Colon (tissue), 2 donors: Measurements from ENCODE around the gene NUCKS1.

Source experiments
- FAIRE-seq: peaks from 2 replicates; lab custom pipeline; 2012; peaks lifted over from hg19 to GRCh38; lab: Jason Lieb, UNC
- donor health status: control.
- donor health status: control.

Gene NUCKS1

GRCh38 chr1:205770618-205771017 is 20.6 kb upstream of the NUCKS1 start:
- FAIRE-seq = no peak

GRCh38 chr1:205769641-205770365 is 19.8 kb upstream of the NUCKS1 start:
- FAIRE-seq = no peak

GRCh38 chr1:205767248-205767647 is 17.3 kb upstream of the NUCKS1 start:
- no peak for FAIRE-seq

GRCh38 chr1:205766570-205766969 is 16.6 kb upstream of the NUCKS1 start:
- no peak for FAIRE-seq

- FAIRE-seq = no peak
Observed at GRCh38 chr1:205766038-205766437, 16.1 kb upstream of the NUCKS1 start.

GRCh38 chr1:205764578-205764977 is 14.6 kb upstream of the NUCKS1 start:
- no peak for FAIRE-seq

- no peak for FAIRE-seq
Observed at GRCh38 chr1:205763980-205764379, 14.0 kb upstream of the NUCKS1 start.

GRCh38 chr1:205760606-205761005 is 10.6 kb upstream of the NUCKS1 start:
- FAIRE-seq = no peak

- no peak for FAIRE-seq
Observed at GRCh38 chr1:205756552-205756951, 6.6 kb upstream of the NUCKS1 start.

- no peak for FAIRE-seq
Observed at GRCh38 chr1:205754857-205755256, 4.9 kb upstream of the NUCKS1 start.

- no peak for FAIRE-seq
Observed at GRCh38 chr1:205751036-205751651, 1.2 kb upstream of the NUCKS1 start.

- FAIRE-seq = no peak
Observed at GRCh38 chr1:205749234-205750137, 496 bp downstream of the NUCKS1 start.

GRCh38 chr1:205748403-205749233 is 1.4 kb downstream of the NUCKS1 start:
- no peak for FAIRE-seq

- FAIRE-seq = no peak
Observed at GRCh38 chr1:205746757-205747412, 3.1 kb downstream of the NUCKS1 start.

- FAIRE-seq = no peak
Observed at GRCh38 chr1:205744403-205744802, 5.6 kb downstream of the NUCKS1 start.

GRCh38 chr1:205743977-205744376 is 6.0 kb downstream of the NUCKS1 start:
- FAIRE-seq = no peak

GRCh38 chr1:205741681-205742080 is 8.3 kb downstream of the NUCKS1 start:
- no peak for FAIRE-seq

GRCh38 chr1:205739348-205740160 is 10.4 kb downstream of the NUCKS1 start:
- no peak for FAIRE-seq

GRCh38 chr1:205735218-205735617 is 14.8 kb downstream of the NUCKS1 start:
- no peak for FAIRE-seq

GRCh38 chr1:205733438-205734175 is 16.4 kb downstream of the NUCKS1 start:
- FAIRE-seq = no peak
